Nephron progenitor cell (in vitro differentiated cells): ENCODE measurements around the gene RRAD.

Experiments used
- DNase-seq: peaks from one replicate; pipeline ENCODE4 v3.0.0; 2021
- H3K27ac Mint-ChIP-seq: 2 replicates; pipeline ENCODE4 v1.8.0; 2021; ENCODE audit warnings: mild to moderate bottlenecking, moderate library complexity, mixed read lengths
- H3K27me3 Mint-ChIP-seq: 2 replicates; pipeline ENCODE4 v1.8.0; 2021; ENCODE audit warnings: mild to moderate bottlenecking, low read depth, mixed read lengths; ENCODE audit not compliant: poor library complexity
- H3K36me3 Mint-ChIP-seq: 2 replicates; pipeline ENCODE4 v1.8.0; 2021; ENCODE audit warnings: low read depth, mixed read lengths
- H3K4me1 Mint-ChIP-seq: 2 replicates; pipeline ENCODE4 v1.8.0; 2021; ENCODE audit warnings: mixed read lengths
- H3K4me3 Mint-ChIP-seq: 2 replicates; pipeline ENCODE4 v1.8.0; 2021; ENCODE audit warnings: mild to moderate bottlenecking, moderate library complexity, mixed read lengths
- H3K9me3 Mint-ChIP-seq: 2 replicates; pipeline ENCODE4 v1.8.0; 2021; ENCODE audit warnings: mild to moderate bottlenecking, moderate library complexity, mixed read lengths
- CTCF ChIP-seq: fragments of 200-600 bp; sonication (generic); IDR thresholded peaks from 2 replicates; pipeline ENCODE4 v1.5.0; 2021; ENCODE audit warnings: antibody characterized with exemption

The RRAD gene

DNA sequence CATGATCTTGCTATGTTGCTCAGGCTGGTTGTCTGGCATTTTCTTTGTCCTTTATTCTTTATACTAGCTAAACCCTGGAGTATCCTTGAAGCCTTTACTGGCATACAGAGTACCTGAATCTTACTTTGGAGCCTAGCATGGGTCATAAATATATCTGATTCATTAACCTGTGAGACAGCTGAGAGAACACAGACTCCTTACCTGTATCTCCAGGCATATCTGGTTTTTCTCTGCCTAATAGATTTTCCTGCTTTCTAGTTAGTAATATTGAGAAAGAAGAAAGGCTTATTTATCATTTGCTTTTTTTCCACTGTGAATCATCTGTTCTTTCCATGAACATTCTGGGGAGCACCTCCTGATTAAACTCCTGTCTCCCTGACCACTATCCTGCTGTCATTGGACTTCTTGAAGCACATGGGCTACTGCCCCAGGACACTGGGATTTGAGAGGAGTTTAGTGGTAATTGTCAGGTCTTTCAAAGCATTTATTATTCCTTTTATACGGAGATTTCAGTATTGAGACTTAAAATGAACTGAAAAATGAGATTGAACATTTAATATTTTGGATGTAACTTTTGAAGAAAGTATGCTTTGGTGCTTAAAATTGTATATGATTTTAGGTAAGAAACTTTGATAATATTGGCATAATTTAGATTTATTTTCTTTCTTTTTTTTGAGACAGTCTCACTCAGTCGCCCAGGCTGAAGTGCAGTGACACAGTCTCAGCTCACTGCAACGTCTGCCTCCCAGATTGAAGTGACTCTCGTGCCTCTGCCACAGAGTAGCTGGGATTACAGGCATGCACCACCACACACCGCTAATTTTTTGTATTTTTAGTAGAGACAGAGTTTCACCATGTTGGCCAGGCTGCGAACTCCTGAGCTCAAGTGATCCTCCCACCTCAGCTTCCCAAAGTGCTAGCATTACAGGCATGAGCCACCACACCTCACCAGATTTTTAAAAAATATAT lies 36.4 kb downstream of the RRAD start:
- Mint-ChIP-seq H3K27ac (no peak overlapping the region), H3K9me3 (no peaks in the 10 kb centered on the region), H3K27me3 (no peaks in the 10 kb centered on the region)

GRCh38 chr16:66886914-66887313 lies 38.4 kb downstream of the RRAD start:
- Mint-ChIP-seq H3K36me3 (peaks cover 32% of the 10 kb centered on the region), H3K27ac (no peak overlapping the region)
- no peak for DNase-seq

More for the DNA sequence above, 36.4 kb downstream of the RRAD start:
- Mint-ChIP-seq H3K4me1 (peaks cover 26% of the 10 kb centered on the region), H3K36me3 (peaks cover 32% of the 10 kb centered on the region), H3K4me3 (no peak overlapping the region)
- DNase-seq = no peak
- no peak for TF ChIP-seq CTCF

DNA sequence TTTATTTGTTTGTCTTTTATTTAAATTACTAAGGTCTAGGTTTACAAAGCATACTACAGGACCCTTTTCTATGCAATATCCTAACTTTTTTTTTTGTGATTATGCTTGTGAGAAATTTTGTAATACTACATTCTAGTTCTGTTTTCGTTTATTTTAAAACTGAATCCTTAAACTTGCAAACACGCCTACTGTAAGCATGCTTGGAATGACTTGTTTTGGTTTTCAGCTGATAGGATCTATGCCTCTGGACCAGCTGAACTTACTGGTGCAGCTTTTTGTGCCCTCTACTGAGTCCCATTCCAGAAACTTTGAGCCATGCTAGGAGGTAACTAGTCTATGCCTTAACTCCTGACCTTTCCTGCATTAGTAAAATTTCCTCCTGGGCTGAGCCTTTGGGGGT lies 39.0 kb downstream of the RRAD start:
- Mint-ChIP-seq H3K9me3 (no peaks in the 10 kb centered on the region), H3K27ac (no peak overlapping the region)

More at GRCh38 chr16:66886914-66887313, 38.4 kb downstream of the RRAD start:
- Mint-ChIP-seq H3K27me3 (no peaks in the 10 kb centered on the region), H3K9me3 (no peaks in the 10 kb centered on the region), H3K4me1 (peaks cover 29% of the 10 kb centered on the region), H3K4me3 (no peak overlapping the region)
- TF ChIP-seq CTCF = no peak

GRCh38 chr16:66885491-66885890 lies 39.8 kb downstream of the RRAD start:
- Mint-ChIP-seq H3K4me1 (peaks cover 28% of the 10 kb centered on the region), H3K4me3 (no peak overlapping the region), H3K27ac (no peak overlapping the region), H3K9me3 (no peaks in the 10 kb centered on the region), H3K27me3 (no peaks in the 10 kb centered on the region), H3K36me3 (peaks cover 32% of the 10 kb centered on the region)
- DNase-seq = no peak
- TF ChIP-seq CTCF = no peak

More for the DNA sequence above, 39.0 kb downstream of the RRAD start:
- no peak for TF ChIP-seq CTCF
- Mint-ChIP-seq H3K36me3 (peaks cover 32% of the 10 kb centered on the region), H3K27me3 (no peaks in the 10 kb centered on the region), H3K4me1 (peaks cover 31% of the 10 kb centered on the region), H3K4me3 (no peak overlapping the region)
- no peak for DNase-seq

DNA sequence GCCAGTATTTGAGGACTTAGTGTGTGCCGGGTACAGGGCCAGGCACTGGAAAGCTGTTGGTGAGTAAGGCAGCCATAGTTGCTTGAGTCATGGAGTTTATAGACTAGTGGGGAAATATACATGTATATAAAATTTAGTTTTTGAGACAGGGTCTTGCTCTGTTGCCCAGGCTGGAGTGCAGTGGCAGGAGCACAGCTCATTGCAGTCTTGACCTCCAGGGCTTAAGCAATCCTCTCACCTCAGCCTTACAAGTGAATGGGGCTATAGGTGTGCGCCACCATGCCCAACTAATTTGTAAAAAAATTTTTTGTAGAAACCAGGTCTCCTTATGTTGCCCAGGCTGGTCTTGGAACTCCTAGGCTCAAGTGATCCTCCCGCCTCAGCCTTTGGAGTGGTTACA lies 42.6 kb downstream of the RRAD start:
- TF ChIP-seq CTCF = no peak
- no peak overlapping the region for H3K4me3 Mint-ChIP-seq

More for the DNA sequence above, 42.6 kb downstream of the RRAD start:
- Mint-ChIP-seq H3K4me1 (peaks cover 29% of the 10 kb centered on the region), H3K36me3 (peaks cover 32% of the 10 kb centered on the region), H3K9me3 (no peaks in the 10 kb centered on the region), H3K27me3 (no peaks in the 10 kb centered on the region), H3K27ac (no peak overlapping the region)
- DNase-seq = no peak
